ENCODE results near the gene TCF7L1.

DNA sequence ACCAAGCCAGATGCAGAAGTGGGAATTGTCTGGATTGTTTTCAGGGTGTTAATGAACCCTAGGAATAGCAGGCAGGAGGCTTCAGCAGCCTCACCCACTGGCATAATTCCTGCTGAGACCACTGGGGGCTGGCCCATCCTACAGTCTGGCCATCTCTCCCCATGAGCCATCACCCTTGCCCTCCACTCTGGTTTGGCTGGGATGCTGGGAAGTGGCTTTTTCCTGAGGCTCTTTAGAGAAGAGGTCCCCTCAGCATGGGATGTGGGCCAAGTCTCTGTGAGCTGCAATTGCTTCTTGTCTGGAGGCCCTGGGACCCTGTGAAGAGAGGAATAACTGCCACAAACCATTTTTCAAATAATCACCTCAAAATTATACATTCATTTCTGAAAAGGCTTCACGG is 4.0 kb downstream of the TCF7L1 start:
- TF ChIP-seq, protein P1, sequence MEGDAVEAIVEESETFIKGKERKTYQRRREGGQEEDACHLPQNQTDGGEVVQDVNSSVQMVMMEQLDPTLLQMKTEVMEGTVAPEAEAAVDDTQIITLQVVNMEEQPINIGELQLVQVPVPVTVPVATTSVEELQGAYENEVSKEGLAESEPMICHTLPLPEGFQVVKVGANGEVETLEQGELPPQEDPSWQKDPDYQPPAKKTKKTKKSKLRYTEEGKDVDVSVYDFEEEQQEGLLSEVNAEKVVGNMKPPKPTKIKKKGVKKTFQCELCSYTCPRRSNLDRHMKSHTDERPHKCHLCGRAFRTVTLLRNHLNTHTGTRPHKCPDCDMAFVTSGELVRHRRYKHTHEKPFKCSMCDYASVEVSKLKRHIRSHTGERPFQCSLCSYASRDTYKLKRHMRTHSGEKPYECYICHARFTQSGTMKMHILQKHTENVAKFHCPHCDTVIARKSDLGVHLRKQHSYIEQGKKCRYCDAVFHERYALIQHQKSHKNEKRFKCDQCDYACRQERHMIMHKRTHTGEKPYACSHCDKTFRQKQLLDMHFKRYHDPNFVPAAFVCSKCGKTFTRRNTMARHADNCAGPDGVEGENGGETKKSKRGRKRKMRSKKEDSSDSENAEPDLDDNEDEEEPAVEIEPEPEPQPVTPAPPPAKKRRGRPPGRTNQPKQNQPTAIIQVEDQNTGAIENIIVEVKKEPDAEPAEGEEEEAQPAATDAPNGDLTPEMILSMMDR (IDR thresholded peaks at IDR 0.05), result no peak
- no peak for TF ChIP-seq POLR2A (IDR thresholded peaks at IDR 0.05)

All from right lobe of liver (tissue), 4 donors.